BLaER1 treated with 17β-estradiol and CSF1 and Interleukin-3, amounts not matched to agents 10 nM and 100 nM (cell line): Measurements from ENCODE around the gene ZNF664.
A peak's percentile ranks its signal among the peaks of the same experiment; 100 is the strongest.

ENCODE experiments used
- H3K27ac ChIP-seq, 11 experiments: shearing (Covaris generic); formaldehyde crosslinking; 2 replicates each; pipeline ENCODE4 v1.8.1; 2022
- H3K27me3 ChIP-seq, 11 experiments: shearing (Covaris generic); formaldehyde crosslinking; 2 replicates each; pipeline ENCODE4 v1.8.1; 2022
- H3K36me3 ChIP-seq, 11 experiments: shearing (Covaris generic); formaldehyde crosslinking; 2 replicates each; pipeline ENCODE4 v1.8.1; 2022
- H3K4me1 ChIP-seq, 10 experiments: shearing (Covaris generic); formaldehyde crosslinking; 2 replicates each; pipeline ENCODE4 v1.8.1; 2022
- H3K4me2 ChIP-seq, 11 experiments: shearing (Covaris generic); formaldehyde crosslinking; 2 replicates each; pipeline ENCODE4 v1.8.1; 2022
- H3K4me3 ChIP-seq, 10 experiments: shearing (Covaris generic); formaldehyde crosslinking; 2 replicates each; pipeline ENCODE4 v1.8.1; 2022
- H3K9ac ChIP-seq, 11 experiments: shearing (Covaris generic); formaldehyde crosslinking; 2 replicates each; pipeline ENCODE4 v1.8.1; 2022
- H3K9me3 ChIP-seq, 11 experiments: shearing (Covaris generic); formaldehyde crosslinking; replicated peaks in 1 of 11; 2 replicates each; pipeline ENCODE4 v1.8.1; 2022
- H4K20me1 ChIP-seq, 11 experiments: shearing (Covaris generic); formaldehyde crosslinking; 2 replicates each; pipeline ENCODE4 v1.8.1; 2022
- Cebpa-rat ChIP-seq, 11 experiments: shearing (Covaris generic); IDR thresholded peaks; 2 replicates each; pipeline ENCODE4 v1.8.1; 2022

ZNF664 gene

DNA sequence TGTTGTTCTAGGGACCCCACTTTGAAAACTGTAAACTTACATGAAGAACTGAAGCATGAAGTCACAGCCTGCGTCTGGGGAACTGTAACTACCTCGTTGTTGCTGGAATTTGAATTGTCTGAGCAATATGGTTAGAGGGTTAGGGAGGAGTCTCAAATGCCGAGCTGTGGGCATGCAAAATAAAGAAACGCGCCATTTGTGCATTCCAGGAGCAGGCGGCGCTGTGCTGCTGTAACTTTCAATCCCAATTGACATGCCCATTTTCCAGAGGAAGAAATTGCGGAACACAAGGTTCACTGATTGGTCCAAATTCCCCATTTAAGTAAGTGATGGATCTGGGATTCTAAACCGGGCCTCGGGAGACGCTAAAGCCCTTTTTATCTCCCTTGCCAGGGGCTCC, 61.3 kb downstream of the ZNF664 start:
- Histone ChIP-seq H3K27ac (no peak overlapping the region), H3K27me3 (no peaks in the 10 kb centered on the region), H3K9ac (0 out of 22 replicates have a peak overlapping the region, but pooled peaks of 1 of the 11 experiments have one; percentile 2), H3K4me3 (no peak overlapping the region), H3K9me3 (no peaks in the 10 kb centered on the region), H3K4me2 (no peak overlapping the region), H3K36me3 (no peaks in the 10 kb centered on the region), H3K4me1 (peaks cover 11 to 21% (median 14%) of the 10 kb centered on the region in 10 experiments), H4K20me1 (no peaks in the 10 kb centered on the region)
- no peak for TF ChIP-seq Cebpa-rat (IDR thresholded peaks at IDR 0.05)

GRCh38 chr12:124035163-124035562, 62.1 kb downstream of the ZNF664 start:
- H4K20me1 ChIP-seq = no peaks in the 10 kb centered on the region
- peaks cover 20 to 30% (median 22%) of the 10 kb centered on the region in 10 experiments for H3K4me1 ChIP-seq
- no peaks in the 10 kb centered on the region for H3K9me3 ChIP-seq
- no peaks in the 10 kb centered on the region for H3K27me3 ChIP-seq
- no peaks in the 10 kb centered on the region for H3K36me3 ChIP-seq
- no peak overlapping the region for H3K4me2 ChIP-seq
- H3K4me3 ChIP-seq = no peak overlapping the region
- no peak overlapping the region for H3K9ac ChIP-seq
- TF ChIP-seq Cebpa-rat (IDR thresholded peaks at IDR 0.05) = no peak
- H3K27ac ChIP-seq = no peak overlapping the region

DNA sequence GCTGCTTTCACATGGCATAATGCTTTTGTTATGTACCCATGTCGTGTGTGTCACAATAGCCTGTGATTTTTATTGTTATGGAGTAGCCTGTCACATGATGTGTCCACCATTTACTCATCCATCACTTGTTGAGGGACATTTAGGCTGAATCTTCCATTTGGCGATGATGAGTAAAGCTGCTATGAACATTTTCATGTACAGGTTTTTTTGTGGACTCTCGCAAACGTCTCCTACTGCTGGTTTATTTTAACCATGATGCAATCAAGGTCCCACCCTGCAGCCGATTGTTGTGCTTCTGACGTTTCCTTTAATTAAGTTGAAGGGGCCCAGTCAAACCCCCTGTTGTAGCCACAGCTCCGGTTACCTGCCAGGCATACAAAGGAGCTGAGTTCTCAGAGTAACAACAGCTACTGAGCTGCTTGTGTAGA, 63.2 kb downstream of the ZNF664 start:
- Histone ChIP-seq H4K20me1 (no peaks in the 10 kb centered on the region), H3K4me3 (no peak overlapping the region), H3K4me2 (no peak overlapping the region), H3K27ac (no peak overlapping the region), H3K9ac (no peak overlapping the region), H3K9me3 (no peaks in the 10 kb centered on the region), H3K27me3 (no peaks in the 10 kb centered on the region), H3K4me1 (peaks cover 22 to 30% (median 25%) of the 10 kb centered on the region in 10 experiments), H3K36me3 (no peaks in the 10 kb centered on the region)
- TF ChIP-seq Cebpa-rat (IDR thresholded peaks at IDR 0.05) = no peak; a peak in 1 of 22 replicates

DNA sequence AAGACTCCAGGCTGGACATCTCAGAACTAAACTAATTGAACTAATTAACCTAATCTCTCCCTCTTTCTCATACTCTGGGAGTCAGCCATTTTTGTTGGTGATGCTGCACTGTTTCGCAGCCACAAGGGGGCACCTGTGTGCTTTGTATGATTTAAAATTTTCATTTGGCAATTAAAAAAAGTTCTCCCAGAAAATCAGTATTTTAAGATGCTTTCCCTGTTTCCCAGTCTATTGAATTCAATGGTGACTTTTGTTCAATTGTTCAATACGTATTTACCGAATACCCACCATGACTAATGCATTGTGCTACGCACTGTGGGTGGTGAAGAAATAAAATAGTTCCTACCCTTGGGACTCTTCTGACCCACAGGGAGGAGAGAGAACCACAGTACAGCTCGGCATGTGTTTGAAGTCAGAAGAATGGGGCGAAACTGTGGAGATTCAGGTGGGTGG, 63.7 kb downstream of the ZNF664 start:
- no peak overlapping the region for H3K9ac ChIP-seq

GRCh38 chr12:124037331-124037730, 64.3 kb downstream of the ZNF664 start:
- H4K20me1 ChIP-seq = no peaks in the 10 kb centered on the region
- no peaks in the 10 kb centered on the region for H3K9me3 ChIP-seq
- H3K4me3 ChIP-seq = no peak overlapping the region
- H3K9ac ChIP-seq = no peak overlapping the region
- no peaks in the 10 kb centered on the region for H3K27me3 ChIP-seq
- no peak for TF ChIP-seq Cebpa-rat (IDR thresholded peaks at IDR 0.05)
- H3K4me1 ChIP-seq = peaks cover 22 to 30% (median 26%) of the 10 kb centered on the region in 10 experiments
- no peak overlapping the region for H3K27ac ChIP-seq
- no peaks in the 10 kb centered on the region for H3K36me3 ChIP-seq
- H3K4me2 ChIP-seq = peak overlapping the region in 9 of 11 experiments; percentile 11 to 46 (median 27); a peak in 11 of 22 replicates

More for the DNA sequence above, 63.7 kb downstream of the ZNF664 start:
- no peak for TF ChIP-seq Cebpa-rat (IDR thresholded peaks at IDR 0.05)
- no peak overlapping the region for H3K27ac ChIP-seq
- no peaks in the 10 kb centered on the region for H3K36me3 ChIP-seq
- no peaks in the 10 kb centered on the region for H3K27me3 ChIP-seq
- peak overlapping the region in 10 of 11 experiments; percentile 7 to 46 (median 26); a peak in 13 of 22 replicates for H3K4me2 ChIP-seq
- no peaks in the 10 kb centered on the region for H3K9me3 ChIP-seq
- no peaks in the 10 kb centered on the region for H4K20me1 ChIP-seq
- H3K4me3 ChIP-seq = no peak overlapping the region
- peaks cover 22 to 30% (median 26%) of the 10 kb centered on the region in 10 experiments for H3K4me1 ChIP-seq

DNA sequence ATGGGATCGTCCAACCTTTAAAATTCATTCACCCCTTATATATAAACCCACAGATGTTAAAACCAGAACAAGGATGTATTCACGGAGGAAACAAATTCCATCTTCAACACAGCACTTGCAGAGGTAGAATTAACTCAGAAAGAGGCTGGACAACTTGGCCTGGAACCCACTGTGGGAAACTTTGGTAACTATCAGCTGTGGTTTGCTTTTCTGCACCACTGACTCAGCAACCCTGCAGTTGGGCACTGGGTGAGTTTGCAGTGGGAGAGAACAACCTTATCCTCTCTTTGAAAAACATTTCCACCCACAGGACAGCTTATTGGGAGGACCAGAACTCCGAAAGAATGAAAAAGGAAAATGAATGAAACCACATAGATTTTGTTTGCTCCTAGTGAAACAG, 66.3 kb downstream of the ZNF664 start:
- no peak for TF ChIP-seq Cebpa-rat (IDR thresholded peaks at IDR 0.05)
- no peak overlapping the region for H3K4me3 ChIP-seq

GRCh38 chr12:124040291-124040690, 67.3 kb downstream of the ZNF664 start:
- no peak for TF ChIP-seq Cebpa-rat (IDR thresholded peaks at IDR 0.05)
- H3K4me1 ChIP-seq = peaks cover 23 to 30% (median 27%) of the 10 kb centered on the region in 10 experiments
- no peaks in the 10 kb centered on the region for H3K36me3 ChIP-seq
- no peaks in the 10 kb centered on the region for H3K27me3 ChIP-seq
- H3K4me3 ChIP-seq = no peak overlapping the region
- H3K9me3 ChIP-seq = peaks cover 0 to 3% (median 0%) of the 10 kb centered on the region in 11 experiments; a peak in 1 of 22 replicates
- H3K9ac ChIP-seq = no peak overlapping the region
- H4K20me1 ChIP-seq = no peaks in the 10 kb centered on the region
- peak overlapping the region in 8 of 11 experiments; percentile 26 to 64 (median 46); a peak in 10 of 22 replicates for H3K4me2 ChIP-seq
- H3K27ac ChIP-seq = no peak overlapping the region

More for the DNA sequence above, 66.3 kb downstream of the ZNF664 start:
- H3K9ac ChIP-seq = no peak overlapping the region
- H3K4me2 ChIP-seq = peak overlapping the region; percentile 30 to 67 (median 57)
- peak overlapping the region in 2 of 11 experiments; percentile 18 to 25; a peak in 1 of 22 replicates for H3K27ac ChIP-seq
- no peaks in the 10 kb centered on the region for H3K27me3 ChIP-seq
- H4K20me1 ChIP-seq = no peaks in the 10 kb centered on the region
- no peaks in the 10 kb centered on the region for H3K9me3 ChIP-seq
- no peaks in the 10 kb centered on the region for H3K36me3 ChIP-seq
- peaks cover 22 to 30% (median 26%) of the 10 kb centered on the region in 10 experiments for H3K4me1 ChIP-seq

DNA sequence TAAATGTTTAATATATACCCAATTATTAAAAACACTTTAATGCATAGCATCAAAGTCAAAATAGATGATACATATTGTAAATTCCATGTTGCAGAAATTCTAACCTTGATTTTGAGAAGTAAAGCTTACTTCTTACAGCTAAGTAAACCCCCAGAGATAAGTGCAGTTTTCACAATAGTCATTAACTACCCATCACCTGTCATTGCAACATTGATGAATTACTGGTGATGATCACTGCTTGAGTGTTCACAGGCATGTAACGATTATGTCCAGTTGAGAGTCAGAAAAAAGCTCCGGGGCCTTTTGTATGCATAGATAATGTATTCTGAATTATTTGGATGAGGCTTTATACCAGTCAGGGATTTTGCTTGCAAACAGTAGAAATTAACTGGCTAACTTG, 67.7 kb downstream of the ZNF664 start:
- H3K9me3 ChIP-seq = peaks cover 0 to 8% (median 1%) of the 10 kb centered on the region in 11 experiments; a peak in 9 of 22 replicates
- peaks cover 23 to 30% (median 27%) of the 10 kb centered on the region in 10 experiments for H3K4me1 ChIP-seq
- H3K36me3 ChIP-seq = no peaks in the 10 kb centered on the region
- no peaks in the 10 kb centered on the region for H3K27me3 ChIP-seq
- no peak for TF ChIP-seq Cebpa-rat (IDR thresholded peaks at IDR 0.05)
- H3K4me2 ChIP-seq = no peak overlapping the region; a peak in 1 of 22 replicates
- H3K4me3 ChIP-seq = no peak overlapping the region
- H3K9ac ChIP-seq = no peak overlapping the region
- no peak overlapping the region for H3K27ac ChIP-seq
- H4K20me1 ChIP-seq = no peaks in the 10 kb centered on the region

DNA sequence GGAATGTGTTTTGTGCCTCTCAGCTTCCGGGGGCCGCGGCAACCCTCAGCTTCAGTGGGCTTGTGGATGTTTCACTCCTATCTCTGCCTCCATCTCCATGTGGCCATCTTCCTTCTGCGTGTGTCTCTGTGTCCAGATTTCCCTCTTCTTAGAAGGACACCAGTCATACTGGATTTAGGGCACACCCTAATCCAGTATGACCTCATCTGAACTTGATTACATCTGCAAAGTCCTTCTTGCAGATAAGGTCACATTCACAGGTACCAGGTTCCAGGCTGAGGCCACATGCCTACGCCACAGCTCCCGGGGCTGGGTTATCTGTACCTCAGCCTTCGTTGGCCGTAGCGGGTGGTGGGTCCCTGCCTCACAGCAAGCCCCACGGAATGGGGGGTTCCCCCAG, 68.9 kb downstream of the ZNF664 start:
- Histone ChIP-seq H3K4me3 (no peak overlapping the region), H3K27ac (no peak overlapping the region), H3K9ac (no peak overlapping the region), H3K9me3 (peaks cover 9 to 19% (median 13%) of the 10 kb centered on the region in 11 experiments), H3K36me3 (peaks cover 0 to 3% (median 0%) of the 10 kb centered on the region in 11 experiments; a peak in 2 of 22 replicates), H3K4me2 (no peak overlapping the region), H4K20me1 (no peaks in the 10 kb centered on the region), H3K4me1 (peaks cover 20 to 28% (median 24%) of the 10 kb centered on the region in 10 experiments), H3K27me3 (no peaks in the 10 kb centered on the region)
- TF ChIP-seq Cebpa-rat (IDR thresholded peaks at IDR 0.05) = no peak

- peaks cover 31 to 40% (median 34%) of the 10 kb centered on the region in 11 experiments for H3K9me3 ChIP-seq
- H4K20me1 ChIP-seq = no peaks in the 10 kb centered on the region
- H3K27me3 ChIP-seq = no peaks in the 10 kb centered on the region
- no peak overlapping the region for H3K27ac ChIP-seq
- peaks cover 0 to 16% (median 3%) of the 10 kb centered on the region in 11 experiments; a peak in 7 of 22 replicates for H3K36me3 ChIP-seq
- peaks cover 14 to 23% (median 16%) of the 10 kb centered on the region in 10 experiments for H3K4me1 ChIP-seq
- no peak overlapping the region; a peak in 1 of 22 replicates for H3K9ac ChIP-seq
- no peak overlapping the region for H3K4me3 ChIP-seq
- no peak for TF ChIP-seq Cebpa-rat (IDR thresholded peaks at IDR 0.05)
- no peak overlapping the region for H3K4me2 ChIP-seq
Measured at GRCh38 chr12:124044021-124044420, 71.0 kb downstream of the ZNF664 start.
